Right forelimb (tissue), 1 donor: ENCODE results near the gene TAF1L.
"Not testable (repeated sequence)": the region's sequence is repeated elsewhere in the genome, so short reads cannot be mapped to it uniquely, and the experiment has no call there.

ENCODE experiments used
- DNase-seq: peaks from one replicate; pipeline ENCODE4 v3.0.0-alpha.2; 2018

TAF1L gene, protein sequence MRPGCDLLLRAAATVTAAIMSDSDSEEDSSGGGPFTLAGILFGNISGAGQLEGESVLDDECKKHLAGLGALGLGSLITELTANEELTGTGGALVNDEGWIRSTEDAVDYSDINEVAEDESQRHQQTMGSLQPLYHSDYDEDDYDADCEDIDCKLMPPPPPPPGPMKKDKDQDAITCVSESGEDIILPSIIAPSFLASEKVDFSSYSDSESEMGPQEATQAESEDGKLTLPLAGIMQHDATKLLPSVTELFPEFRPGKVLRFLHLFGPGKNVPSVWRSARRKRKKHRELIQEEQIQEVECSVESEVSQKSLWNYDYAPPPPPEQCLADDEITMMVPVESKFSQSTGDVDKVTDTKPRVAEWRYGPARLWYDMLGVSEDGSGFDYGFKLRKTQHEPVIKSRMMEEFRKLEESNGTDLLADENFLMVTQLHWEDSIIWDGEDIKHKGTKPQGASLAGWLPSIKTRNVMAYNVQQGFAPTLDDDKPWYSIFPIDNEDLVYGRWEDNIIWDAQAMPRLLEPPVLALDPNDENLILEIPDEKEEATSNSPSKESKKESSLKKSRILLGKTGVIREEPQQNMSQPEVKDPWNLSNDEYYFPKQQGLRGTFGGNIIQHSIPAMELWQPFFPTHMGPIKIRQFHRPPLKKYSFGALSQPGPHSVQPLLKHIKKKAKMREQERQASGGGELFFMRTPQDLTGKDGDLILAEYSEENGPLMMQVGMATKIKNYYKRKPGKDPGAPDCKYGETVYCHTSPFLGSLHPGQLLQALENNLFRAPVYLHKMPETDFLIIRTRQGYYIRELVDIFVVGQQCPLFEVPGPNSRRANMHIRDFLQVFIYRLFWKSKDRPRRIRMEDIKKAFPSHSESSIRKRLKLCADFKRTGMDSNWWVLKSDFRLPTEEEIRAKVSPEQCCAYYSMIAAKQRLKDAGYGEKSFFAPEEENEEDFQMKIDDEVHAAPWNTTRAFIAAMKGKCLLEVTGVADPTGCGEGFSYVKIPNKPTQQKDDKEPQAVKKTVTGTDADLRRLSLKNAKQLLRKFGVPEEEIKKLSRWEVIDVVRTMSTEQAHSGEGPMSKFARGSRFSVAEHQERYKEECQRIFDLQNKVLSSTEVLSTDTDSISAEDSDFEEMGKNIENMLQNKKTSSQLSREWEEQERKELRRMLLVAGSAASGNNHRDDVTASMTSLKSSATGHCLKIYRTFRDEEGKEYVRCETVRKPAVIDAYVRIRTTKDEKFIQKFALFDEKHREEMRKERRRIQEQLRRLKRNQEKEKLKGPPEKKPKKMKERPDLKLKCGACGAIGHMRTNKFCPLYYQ (N-terminal part only)

DNA sequence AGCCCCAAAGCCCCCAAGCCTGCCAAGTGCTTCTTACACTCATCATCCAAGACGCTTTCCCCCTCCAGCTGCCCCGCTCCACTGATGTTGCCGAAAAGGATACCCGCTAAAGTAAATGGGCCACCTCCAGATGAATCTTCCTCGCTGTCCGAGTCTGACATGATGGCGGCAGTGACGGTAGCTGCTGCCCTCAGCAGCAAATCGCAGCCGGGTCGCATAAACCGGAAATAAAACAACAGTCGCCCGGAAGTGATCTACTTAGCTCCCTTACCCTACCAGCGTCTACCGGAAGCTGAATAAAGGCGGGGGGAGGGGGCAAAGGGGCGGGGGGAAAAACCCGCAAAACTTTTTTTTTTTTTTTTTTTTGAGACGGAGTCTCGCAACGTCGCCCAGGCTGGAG, at the start of gene TAF1L:
Gene TAF1L (minus strand): TSS at position 308 of the 400 bp plus-strand sequence. CDS start 90 bp downstream, at position 218.
- no peak for DNase-seq

DNA sequence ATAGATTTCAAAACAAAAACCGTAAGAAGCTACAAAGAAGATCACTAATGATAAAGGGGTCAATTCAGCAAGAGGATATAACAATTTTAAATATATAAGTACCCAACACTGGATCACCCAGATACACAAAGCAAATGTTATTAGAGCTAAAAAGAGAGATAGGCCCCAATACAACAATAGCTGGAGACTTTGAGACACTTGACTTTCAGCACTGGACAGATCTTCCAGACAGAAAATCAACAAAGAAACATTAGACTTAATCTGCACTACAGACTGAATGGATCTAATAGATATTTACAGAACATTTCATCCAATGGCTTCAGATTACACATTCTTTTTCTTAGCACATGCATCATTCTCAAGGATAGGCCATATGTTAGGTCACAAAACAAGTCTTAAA, 46.3 kb upstream of the TAF1L start:
- no peak for DNase-seq

DNA sequence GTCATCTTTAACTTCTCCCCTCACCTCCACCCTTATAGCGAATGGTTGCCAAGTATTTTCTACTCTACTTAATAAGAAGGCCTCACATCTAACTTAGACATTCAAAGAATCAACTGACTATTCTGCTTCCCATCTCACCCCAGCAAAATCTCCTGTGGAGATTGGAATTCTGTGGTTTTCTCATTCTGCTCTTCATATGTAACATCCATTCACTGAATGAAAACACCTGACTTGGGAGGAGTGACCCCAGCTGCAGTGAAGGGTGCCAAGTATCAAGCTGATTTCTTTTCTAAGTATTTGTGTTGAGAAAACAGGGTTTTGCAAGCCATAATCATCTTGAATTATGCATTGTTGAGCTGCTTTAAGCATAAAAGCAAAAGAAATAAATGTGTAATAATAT, 42.5 kb upstream of the TAF1L start:
- DNase-seq, result no peak

DNA sequence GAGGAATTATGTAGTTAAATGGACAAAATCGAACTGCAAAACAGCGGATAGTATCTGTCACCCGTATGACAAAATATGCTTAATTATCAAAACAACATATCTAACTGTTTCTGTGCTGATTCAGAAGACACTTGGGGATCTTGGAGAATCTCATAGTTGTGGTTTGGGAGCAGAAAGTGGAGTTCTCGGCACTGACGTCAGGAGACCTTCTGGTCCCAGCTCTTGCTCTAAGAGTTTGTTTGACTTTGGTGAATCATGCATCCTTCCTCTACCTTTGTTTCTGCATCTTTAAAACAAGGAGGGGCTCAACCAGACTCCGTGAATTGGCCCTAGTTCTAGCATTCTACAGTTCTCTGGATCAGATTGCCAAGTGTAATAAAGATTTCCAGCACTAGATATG, 37.0 kb upstream of the TAF1L start:
- no peak for DNase-seq

DNA sequence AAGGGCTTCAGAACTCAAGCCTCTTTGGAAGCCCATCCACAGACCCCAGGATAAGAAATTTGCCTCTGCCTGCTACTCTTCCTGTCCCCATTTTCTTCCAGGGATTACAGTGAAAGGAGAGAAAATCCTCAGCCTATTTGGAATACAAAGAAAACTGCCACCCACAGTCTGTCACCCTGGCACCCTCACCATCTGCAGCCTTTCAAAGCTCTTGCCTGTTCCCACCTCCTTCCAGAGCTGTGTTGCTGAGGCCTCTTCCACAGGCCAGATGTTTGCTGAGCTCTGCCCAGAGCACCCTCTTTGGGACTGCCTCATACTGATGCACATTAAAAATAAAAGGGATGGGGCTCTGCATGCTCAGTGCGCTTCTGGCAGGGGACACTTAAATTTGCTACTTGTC, 35.9 kb upstream of the TAF1L start:
- no peak for DNase-seq

DNA sequence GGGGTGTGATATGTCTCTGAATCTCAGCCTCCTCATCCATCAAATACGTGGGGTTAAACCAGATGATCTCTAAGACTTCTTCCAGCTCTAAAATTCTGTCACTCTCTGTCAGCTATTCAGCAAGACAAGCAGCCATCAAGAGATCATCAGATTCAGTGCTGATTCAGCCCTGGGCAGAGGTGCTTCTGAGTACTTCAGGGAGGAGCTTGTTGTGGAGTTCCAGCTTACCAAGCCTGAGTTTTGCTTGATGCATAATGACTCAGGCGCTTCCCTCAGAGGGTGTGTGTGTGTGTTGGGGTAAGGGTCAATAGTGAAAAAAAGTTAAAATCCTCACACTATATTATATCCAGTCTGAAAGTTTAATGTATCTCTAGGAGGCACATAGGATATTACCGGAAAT, 29.6 kb upstream of the TAF1L start:
- no peak for DNase-seq

DNA sequence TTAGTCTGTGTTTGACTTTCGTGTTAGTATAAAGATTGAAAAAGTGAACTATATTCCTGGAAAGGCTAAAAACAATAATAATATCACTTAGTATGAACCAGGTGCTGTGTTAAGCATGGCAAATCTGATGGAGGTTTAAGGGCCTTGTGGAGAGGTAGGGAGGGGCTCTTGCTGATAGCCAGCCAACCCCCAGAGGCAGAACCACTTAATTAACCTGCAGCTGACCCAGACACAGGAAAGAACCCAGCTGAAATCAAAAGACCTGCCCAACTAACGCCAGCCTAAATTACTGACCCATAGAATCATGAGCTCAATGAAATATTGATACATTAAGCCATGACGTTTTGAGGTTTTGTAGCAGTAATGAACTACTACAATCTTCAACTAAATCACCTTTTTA, 28.3 kb upstream of the TAF1L start:
- no peak for DNase-seq

DNA sequence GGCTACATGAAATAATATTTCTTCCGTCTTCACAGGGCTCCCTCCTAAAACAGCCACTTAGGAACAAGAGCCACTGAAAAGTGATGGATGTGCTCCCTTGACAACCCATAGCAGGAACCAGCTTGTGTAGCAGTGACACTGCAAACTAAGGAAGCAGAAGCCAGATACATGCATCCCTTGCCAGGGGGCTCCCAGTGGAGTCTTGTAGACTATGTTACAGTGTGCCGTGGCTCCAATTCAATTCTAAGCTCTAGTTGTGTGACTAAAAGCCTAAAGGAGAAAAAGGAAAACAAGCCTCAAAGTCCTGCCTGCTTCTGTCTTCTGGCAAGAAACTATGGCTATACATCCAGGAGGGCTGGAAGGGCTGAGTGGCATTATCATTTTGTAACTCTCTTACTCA, 12.2 kb upstream of the TAF1L start:
- DNase-seq, result no peak

DNA sequence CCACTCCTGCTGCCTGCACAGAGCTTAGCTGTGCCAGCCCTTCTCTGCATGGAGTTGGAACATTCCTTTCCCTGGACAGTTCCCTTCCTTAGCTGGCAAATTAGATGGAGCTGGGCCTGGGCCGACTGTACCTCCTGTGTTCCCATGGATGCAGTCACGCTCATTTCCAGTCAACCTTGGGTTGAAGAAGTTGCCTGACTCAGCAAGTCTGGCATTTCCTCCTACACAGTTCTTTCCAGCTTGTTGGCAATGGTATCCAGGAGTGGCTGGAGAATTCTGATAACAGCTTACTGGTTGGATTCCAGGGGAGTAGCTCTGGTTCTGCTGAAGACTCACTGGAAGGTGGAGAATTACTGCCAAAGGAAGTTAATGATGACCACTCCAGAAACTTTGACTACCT, 9.2 kb upstream of the TAF1L start:
- no peak for DNase-seq

DNA sequence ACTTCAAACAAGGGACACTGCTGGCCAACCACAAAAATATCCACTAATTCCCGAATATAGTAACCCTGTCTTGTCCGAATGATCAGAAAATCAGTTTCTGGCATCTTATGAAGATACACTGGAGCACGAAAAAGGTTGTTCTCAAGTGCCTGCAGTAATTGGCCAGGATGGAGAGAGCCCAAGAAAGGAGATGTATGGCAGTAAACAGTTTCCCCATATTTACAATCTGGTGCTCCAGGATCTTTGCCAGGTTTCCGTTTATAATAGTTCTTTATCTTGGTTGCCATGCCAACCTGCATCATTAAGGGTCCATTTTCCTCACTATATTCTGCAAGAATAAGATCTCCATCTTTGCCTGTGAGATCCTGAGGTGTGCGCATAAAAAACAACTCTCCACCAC, 2.3 kb downstream of the TAF1L start:
- DNase-seq, result not testable (repeated sequence)

DNA sequence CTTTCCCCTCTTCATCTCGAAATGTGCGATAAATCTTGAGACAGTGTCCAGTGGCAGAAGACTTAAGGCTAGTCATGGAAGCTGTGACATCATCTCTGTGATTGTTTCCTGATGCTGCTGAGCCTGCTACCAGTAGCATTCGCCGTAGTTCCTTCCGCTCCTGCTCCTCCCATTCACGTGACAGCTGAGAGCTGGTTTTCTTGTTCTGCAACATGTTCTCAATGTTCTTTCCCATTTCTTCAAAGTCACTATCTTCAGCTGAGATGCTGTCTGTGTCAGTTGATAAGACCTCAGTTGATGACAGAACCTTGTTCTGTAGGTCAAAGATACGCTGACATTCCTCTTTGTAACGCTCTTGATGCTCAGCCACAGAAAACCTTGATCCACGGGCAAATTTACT, 3.5 kb downstream of the TAF1L start:
- no peak for DNase-seq

DNA sequence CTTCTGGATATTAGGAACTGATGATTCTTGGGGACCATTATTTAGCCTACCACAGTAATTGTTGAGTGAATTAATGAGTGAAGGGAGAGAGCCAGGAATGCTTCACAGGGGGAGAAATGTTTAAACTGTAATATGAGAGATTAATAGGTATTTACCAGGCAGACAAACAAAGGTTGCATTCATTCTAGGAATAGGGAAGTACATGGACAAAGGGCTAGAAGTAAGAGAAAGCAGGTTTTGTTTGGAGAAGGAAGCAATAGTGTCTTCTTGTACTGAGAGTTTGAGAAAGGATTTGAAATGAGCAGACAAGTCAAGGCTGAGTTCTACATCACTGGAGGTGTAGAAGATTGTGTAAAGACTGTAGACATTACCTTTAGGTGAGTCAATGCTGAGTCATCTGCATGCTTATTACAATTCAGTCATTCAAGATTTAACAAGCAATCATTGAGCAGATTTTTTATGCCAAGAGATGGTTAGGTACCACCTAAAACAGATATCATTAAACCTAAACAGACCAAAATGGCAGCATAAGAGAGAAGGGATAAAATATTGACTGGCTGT, 8.0 kb downstream of the TAF1L start:
- no peak for DNase-seq

DNA sequence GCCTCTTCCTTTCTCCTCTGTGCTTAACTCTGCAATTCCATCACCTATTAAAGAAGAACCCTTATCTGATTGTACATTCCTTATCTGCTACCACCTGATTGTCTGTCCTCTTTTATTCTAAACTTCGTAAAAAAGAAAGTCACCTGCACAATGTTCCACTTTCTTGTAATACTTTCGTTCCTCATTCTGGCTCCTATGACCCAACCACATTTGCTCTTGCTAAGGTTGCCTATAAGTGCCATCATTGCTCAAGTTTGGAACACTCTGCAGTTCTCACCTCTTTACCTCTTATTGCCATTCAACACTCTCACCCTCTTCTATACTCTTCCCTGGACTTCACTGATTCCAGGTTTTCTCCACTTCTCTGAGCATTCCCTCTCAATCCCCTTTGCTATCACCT, 10.1 kb downstream of the TAF1L start:
- no peak for DNase-seq

DNA sequence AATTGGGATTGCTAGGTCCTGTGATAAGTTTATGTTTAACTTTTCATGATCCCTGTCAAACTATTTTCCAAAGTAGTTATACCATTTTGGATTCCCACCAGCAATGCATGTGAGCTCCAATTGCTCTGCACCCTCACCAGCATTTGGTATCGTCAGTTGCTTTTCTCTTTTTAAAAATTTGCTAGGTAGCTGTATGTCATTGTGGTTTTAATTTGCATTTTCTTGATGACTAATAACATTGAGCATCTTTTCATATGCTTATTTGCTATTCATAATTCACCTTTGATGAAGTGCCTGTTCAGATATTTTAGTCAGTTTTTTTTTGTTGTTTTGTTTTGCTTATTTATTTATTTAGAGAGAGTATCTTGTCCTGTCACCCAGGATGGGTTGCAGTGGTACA, 12.5 kb downstream of the TAF1L start:
- DNase-seq, result no peak

DNA sequence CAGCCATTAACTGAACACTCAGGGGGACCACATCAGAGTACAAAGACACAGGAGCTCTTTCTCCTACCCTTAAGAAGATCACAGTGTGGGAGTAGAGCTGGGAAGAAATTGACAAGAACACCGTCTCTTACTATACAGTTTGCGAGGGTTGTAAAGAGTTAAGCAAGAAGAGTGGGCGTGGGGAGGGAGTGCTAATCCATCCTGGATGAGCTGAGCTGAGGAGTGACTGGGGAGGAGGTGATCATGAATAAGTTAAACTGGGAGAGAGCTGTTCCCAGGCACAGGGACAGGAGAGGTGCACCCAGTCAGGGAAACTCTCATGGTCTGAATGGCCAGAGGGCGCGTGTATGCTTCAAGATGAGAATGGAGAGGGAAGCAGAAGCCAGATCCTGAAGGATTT, 17.2 kb downstream of the TAF1L start:
- DNase-seq, result no peak

DNA sequence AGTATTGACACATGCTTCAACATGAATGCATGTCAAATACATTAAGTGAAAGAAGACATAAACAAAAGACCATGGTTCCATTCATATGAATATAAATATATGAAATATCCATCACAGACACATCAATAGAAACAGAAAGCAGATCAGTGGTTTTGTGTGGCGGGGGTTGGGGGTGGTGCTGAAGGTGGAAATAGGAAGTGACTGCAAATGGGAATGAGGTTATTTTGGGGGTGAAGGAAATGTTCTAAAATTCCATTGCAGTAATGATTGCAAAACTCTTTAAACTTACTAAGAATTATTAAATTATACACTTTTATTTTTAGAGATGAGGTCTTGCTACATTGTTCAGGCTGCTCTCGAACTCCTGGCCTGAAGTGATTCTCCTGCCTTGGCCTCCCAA, 28.7 kb downstream of the TAF1L start:
- no peak for DNase-seq

DNA sequence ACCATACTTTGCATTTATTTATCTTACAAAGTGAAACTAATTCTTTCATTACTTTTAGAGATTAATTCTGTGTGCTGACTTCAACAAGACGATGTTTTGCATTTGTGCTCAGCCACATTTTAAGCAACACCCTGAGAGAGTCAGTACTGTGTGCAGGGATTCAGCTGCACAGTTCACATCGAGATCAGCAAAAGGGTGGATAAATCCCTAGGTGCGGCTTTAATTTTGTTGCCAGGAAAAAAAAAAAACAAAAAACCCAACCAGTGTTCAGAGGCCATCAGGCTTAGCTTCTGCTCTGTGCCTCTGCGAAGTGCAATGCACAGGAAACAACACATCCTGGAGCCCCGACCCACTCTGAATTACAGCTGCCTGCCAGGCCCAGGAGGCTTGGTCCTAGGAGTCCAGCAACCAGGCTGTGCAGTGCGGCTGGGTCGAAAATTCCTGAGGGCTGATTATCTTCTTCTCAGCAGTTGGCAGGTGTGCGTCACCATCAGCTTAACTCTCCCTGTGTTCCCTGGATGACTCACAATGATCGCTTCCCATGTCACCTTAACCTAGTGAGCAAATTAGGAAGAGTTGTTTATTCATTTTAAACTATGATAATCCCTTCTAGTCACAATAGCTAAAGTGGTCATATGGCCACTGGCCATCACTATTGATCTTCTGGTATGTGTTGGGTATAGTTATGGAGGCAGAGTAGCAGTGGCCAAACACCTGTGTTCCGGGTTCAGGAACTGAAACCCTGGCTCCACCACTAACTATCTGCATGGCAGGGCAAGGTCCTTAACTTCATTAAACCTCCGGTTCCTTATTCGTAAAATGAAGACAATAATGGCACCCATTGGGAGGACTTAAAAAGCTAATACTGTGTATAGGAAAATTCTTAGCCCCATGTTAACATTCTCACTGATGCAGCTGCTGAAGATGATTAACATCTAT, 31.3 kb downstream of the TAF1L start:
- no peak for DNase-seq

DNA sequence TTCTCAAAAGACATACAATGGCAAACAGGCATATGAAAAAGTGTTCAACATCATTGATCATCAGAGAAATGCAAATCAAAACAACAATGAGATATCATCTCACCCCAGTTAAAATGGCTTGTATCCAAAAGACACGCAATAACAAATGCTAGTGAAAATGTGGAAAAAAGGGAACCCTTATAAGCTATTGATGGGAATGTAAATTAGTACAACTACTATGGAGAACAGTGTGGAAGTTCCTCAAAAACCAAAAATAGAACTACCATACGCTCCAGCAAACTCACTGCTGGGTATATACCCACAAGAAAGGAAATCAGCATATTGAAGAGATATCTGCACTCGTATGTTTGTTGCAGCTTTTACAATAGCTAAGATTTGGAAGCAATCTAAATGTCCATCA, 36.4 kb downstream of the TAF1L start:
- DNase-seq, result not testable (repeated sequence)

DNA sequence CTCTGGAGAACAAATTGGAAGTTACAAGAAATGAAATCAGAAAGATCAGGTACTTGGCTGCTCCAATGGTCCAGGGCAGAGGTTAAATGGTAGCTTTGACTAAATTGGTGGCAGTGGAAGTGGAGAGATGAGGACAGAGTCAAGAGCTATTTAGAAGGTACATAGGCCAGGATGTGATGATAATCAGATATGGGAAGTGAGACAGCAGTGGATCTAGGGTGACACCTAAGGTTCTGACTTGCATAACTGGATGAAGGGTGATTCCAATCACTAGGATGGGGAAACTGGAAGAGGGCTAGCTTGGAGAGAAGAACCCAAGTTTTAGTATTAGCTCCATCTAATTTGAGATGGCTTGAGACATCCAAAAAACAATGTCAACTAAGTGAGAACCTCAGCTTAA, 38.5 kb downstream of the TAF1L start:
- no peak for DNase-seq

DNA sequence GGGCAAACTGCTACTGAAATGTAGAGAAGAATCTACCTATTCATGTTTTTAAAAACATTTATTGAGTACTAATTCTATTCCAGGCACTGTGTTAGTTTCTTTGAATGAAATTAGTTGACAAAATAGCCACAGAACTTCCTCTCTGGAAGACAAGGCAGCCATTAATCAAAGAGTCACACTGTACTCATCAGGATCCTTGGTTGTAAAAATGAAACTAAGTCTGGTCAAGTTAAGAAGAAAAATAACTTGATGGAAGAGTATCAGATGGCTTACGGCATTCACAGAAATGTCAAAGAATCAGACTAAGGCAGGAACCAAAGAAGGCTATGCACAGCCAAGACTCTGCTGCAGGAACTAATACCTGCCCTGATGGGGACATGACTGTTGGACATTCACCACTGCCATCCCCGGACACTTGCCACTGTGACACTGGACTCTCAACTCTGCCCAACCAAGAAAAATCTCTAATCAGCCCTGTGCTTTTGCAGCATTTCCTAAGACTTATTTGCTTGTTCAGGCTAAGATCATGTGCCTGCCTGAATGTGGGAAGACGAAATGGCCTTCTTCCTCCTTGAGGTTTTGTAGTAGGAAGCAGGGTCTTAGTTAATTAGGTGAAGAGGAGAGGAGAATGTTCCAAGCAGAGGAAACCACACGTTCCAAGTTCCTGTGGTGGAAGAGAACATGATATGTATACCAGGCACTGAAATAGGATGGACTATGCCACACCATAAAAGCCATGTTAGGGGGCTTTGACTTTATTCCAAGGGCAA, 39.2 kb downstream of the TAF1L start:
- DNase-seq, result no peak

DNA sequence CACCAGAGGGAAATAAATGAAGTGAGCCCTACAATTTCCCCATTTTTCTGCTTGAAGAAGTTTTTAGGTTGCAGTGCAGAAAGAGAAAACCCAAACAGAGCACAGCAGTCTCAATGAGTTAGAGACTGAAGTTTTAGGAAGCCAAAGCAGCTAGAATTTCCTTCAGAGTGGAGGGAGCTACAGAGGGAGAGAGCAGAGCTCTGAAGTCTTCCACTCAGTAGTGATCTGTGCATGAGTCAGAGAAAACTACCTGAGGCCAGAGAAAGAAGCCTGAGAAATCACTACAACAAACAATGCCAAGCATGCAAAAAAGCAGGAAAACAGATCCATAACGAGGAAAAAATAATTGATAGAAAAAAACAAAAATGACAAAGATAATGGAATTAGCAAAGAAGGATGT, 44.6 kb downstream of the TAF1L start:
- no peak for DNase-seq
